WI38 (cell line): ENCODE results near the gene FOXJ2.
"Not testable (repeated sequence)": the region's sequence is repeated elsewhere in the genome, so short reads cannot be mapped to it uniquely, and the experiment has no call there.

Experiments used
- H3K4me3 ChIP-seq: 2 replicates; pipeline ENCODE4 v1.5.1; 2011; ENCODE audit warnings: low read depth, mild to moderate bottlenecking, control low read depth, low read length
- TF ChIP-seq, protein P1 (sequence below): IDR thresholded peaks from 2 replicates; pipeline ENCODE4 v1.5.1; 2012; ENCODE audit warnings: low read depth, mild to moderate bottlenecking, control low read depth, low read length

Gene FOXJ2

DNA sequence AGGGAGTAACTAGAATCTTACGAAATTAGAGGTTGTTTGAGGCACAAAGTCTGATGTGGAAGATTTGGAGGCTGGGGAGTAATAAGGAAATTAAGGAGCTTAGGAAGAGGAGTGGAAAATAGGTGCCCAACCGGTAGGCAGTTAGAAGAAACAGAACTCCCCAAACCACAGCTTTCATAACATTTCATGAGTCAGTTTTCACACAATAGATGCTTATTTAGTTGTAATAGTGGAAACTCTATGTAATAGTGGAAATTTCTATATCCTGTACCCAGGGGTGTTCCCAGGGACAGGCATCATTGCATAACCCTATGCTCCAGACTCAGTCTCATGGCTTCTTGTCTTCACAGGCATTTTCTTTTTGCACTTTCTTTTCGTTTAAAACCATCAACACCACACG is 25.3 kb downstream of the FOXJ2 start:
- TF ChIP-seq, protein P1, sequence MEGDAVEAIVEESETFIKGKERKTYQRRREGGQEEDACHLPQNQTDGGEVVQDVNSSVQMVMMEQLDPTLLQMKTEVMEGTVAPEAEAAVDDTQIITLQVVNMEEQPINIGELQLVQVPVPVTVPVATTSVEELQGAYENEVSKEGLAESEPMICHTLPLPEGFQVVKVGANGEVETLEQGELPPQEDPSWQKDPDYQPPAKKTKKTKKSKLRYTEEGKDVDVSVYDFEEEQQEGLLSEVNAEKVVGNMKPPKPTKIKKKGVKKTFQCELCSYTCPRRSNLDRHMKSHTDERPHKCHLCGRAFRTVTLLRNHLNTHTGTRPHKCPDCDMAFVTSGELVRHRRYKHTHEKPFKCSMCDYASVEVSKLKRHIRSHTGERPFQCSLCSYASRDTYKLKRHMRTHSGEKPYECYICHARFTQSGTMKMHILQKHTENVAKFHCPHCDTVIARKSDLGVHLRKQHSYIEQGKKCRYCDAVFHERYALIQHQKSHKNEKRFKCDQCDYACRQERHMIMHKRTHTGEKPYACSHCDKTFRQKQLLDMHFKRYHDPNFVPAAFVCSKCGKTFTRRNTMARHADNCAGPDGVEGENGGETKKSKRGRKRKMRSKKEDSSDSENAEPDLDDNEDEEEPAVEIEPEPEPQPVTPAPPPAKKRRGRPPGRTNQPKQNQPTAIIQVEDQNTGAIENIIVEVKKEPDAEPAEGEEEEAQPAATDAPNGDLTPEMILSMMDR, result no peak
- no peak overlapping the region for H3K4me3 ChIP-seq

GRCh38 chr12:8058506-8058905 is 26.0 kb downstream of the FOXJ2 start:
- TF ChIP-seq, protein P1, result no peak
- H3K4me3 ChIP-seq, result no peak overlapping the region

GRCh38 chr12:8064131-8064530 is 31.6 kb downstream of the FOXJ2 start:
- TF ChIP-seq, protein P1, result no peak
- H3K4me3 ChIP-seq, result no peak overlapping the region

- H3K4me3 ChIP-seq, result no peak within 1 kb of the TSS
- TF ChIP-seq, protein P1, result no peak
Observed at GRCh38 chr12:8065991-8066594, 33.6 kb downstream of the FOXJ2 start, which contains the start of gene C3AR1. Gene C3AR1 (minus strand): TSS chr12:8066359. CDS start chr12:8060185, 6,174 bp downstream.

DNA sequence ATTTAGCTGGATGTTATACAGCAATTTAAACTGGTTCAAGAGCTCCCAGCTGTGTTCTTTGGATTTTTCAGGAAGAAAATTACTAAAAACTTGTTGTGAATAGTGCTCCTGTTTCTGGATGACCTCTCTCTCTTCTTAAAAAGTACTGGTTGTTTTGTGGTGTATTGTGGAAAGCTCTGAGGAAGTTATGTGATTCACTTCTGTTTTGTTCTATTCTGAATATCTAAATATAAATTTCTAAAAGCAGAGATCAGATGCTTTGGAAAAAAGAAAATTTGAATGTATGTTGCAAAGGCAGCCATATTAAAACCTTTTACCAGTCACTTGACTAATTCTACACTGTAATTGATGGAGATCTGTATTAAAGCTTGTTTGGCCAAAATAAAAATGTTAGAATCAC is 37.1 kb downstream of the FOXJ2 start:
- H3K4me3 ChIP-seq, result no peak overlapping the region

DNA sequence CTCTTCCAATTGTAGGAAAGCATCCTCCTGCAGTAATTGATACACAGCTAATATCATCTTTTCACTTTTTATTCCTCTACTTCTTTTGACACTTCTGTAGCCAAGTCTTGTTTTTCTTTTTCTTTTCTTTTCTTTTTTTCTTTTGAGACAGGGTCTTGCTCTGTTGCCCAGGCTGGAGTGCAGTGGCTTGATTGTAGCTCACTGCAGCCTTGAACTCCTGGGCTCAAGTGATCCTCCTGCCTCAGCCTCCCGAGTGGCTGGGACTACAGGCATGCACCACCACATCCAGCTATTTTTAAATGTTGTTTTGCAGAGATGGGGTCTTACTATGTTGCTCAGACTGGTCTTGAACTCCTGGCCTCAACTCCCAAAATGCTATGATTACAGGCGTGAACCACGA is 39.3 kb downstream of the FOXJ2 start:
- not testable (repeated sequence) for H3K4me3 ChIP-seq

More for the DNA sequence above, 37.1 kb downstream of the FOXJ2 start:
- TF ChIP-seq, protein P1, result no peak

DNA sequence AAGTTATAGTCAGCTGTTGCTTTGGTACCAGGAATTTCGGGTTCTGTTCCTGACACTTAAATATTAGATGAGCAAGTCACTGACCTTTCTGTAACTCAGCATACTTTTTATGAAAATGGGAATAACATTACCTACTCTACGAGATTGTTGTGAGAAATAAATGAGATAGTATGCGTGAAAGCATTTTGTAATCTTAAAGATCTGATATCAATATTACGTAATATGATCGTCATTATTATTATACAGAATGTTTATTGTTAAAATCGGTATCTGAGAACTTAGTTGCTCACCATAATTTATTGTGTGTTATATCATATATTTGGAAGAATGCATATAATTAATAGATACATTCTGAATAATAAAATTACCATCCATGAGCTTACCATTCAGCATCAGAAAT is 43.4 kb downstream of the FOXJ2 start:
- H3K4me3 ChIP-seq, result no peak overlapping the region
- TF ChIP-seq, protein P1, result no peak

GRCh38 chr12:8076366-8076765 is 43.9 kb downstream of the FOXJ2 start:
- TF ChIP-seq, protein P1, result no peak
- H3K4me3 ChIP-seq, result no peak overlapping the region
